ENCODE measurements around the gene OR2V1. TPM values are rescaled to one million over a fixed set of nuclear protein-coding genes. Genes with fewer than 3 reads are reported as not detected.
"Not testable (repeated sequence)": the region's sequence is repeated elsewhere in the genome, so short reads cannot be mapped to it uniquely, and the experiment has no call there.

Gene OR2V1
- total RNA-seq, 5 donors from 2014 or later (not counting 1 experiment from before 2014, with no cell fraction given): not detected

- CTCF ChIA-PET: no interaction called here
- ATAC-seq (replicated peaks in 1 of 4) (no peak), DNase-seq (no peak)
- no peak overlapping the region for H3K27ac Mint-ChIP-seq
- H3K36me3 Mint-ChIP-seq: no peaks in the 10 kb centered on the region
- Histone ChIP-seq H3K27me3 (replicated peaks in 1 of 2; ENCODE audit: control insufficient read depth in 2 of 2, extremely low read depth in 1 of 2, insufficient read depth in 2 of 2, low read length in 1 of 2) (peaks cover 23 to 65% of the 10 kb centered on the region in 2 experiments), H3K36me3 (ENCODE audit: control insufficient read depth in 2 of 2, extremely low read depth in 1 of 2, insufficient read depth in 1 of 2, low read length in 1 of 2) (no peaks in the 10 kb centered on the region), H3K27ac (ENCODE audit: low read length) (no peak overlapping the region), H3K4me3 (ENCODE audit: control insufficient read depth in 1 of 2, extremely low read depth in 1 of 2, low read length in 1 of 2) (no peak overlapping the region), H3K4me1 (ENCODE audit: control insufficient read depth in 1 of 2, extremely low read depth in 1 of 2, insufficient read depth in 2 of 2, low read length in 2 of 2) (peaks cover 0 to 5% of the 10 kb centered on the region in 2 experiments), H3K9me3 (no peaks in the 10 kb centered on the region)
- H3K4me1 Mint-ChIP-seq: peaks cover 1 to 14% (median 7%) of the 10 kb centered on the region in 3 donors
- POLR2A ChIA-PET: no interaction called here
- H3K9me3 Mint-ChIP-seq: no peaks in the 10 kb centered on the region
- H3K4me3 Mint-ChIP-seq: no peak overlapping the region
- peaks cover 81 to 89% of the 10 kb centered on the region in 2 donors for H3K27me3 Mint-ChIP-seq
- 92% methylated on average over 2 of the region's 8 CpGs for WGBS (ENCODE audit: insufficient coverage)
Observed at GRCh38 chr5:181119105-181119504, 11.9 kb downstream of the OR2V1 start.

GRCh38 chr5:181118369-181118768, 12.6 kb downstream of the OR2V1 start:
- Histone ChIP-seq H3K4me1 (ENCODE audit: control insufficient read depth in 1 of 2, extremely low read depth in 1 of 2, insufficient read depth in 2 of 2, low read length in 2 of 2) (peaks cover 0 to 5% of the 10 kb centered on the region in 2 experiments), H3K27ac (ENCODE audit: low read length) (no peak overlapping the region), H3K4me3 (ENCODE audit: control insufficient read depth in 1 of 2, extremely low read depth in 1 of 2, low read length in 1 of 2) (no peak overlapping the region), H3K27me3 (replicated peaks in 1 of 2; ENCODE audit: control insufficient read depth in 2 of 2, extremely low read depth in 1 of 2, insufficient read depth in 2 of 2, low read length in 1 of 2) (peaks cover 22 to 68% of the 10 kb centered on the region in 2 experiments), H3K36me3 (ENCODE audit: control insufficient read depth in 2 of 2, extremely low read depth in 1 of 2, insufficient read depth in 1 of 2, low read length in 1 of 2) (no peaks in the 10 kb centered on the region), H3K9me3 (no peaks in the 10 kb centered on the region)
- ATAC-seq (replicated peaks in 1 of 4) (no peak), DNase-seq (no peak)
- no peak overlapping the region for H3K4me3 Mint-ChIP-seq
- H3K4me1 Mint-ChIP-seq: peaks cover 1 to 14% (median 7%) of the 10 kb centered on the region in 3 donors
- POLR2A ChIA-PET: no interaction called here
- CTCF ChIA-PET: interaction anchor here in 1 of 2 donors (0.6 kb wide), 1 partner anchor 52 kb away, joined by 3 read pairs; no protein-coding TSS in a partner anchor
- WGBS (ENCODE audit: insufficient coverage): 81% methylated on average over 6 of the region's 6 CpGs
- H3K27me3 Mint-ChIP-seq: peaks cover 84 to 89% of the 10 kb centered on the region in 2 donors
- peaks cover 0 to 2% (median 0%) of the 10 kb centered on the region in 3 donors for H3K9me3 Mint-ChIP-seq
- H3K36me3 Mint-ChIP-seq: no peaks in the 10 kb centered on the region
- H3K27ac Mint-ChIP-seq: no peak overlapping the region

GRCh38 chr5:181114844-181115778, 15.9 kb downstream of the OR2V1 start:
- Mint-ChIP-seq H3K36me3 (no peaks in the 10 kb centered on the region), H3K27ac (no peak overlapping the region), H3K9me3 (peaks cover 0 to 2% (median 0%) of the 10 kb centered on the region in 3 donors), H3K27me3 (peaks cover 81 to 86% of the 10 kb centered on the region in 2 donors), H3K4me1 (peaks cover 1 to 14% (median 7%) of the 10 kb centered on the region in 3 donors), H3K4me3 (peak overlapping the region in 1 of 3 donors; percentile 37)
- 20% methylated on average over 44 of the region's 47 CpGs for WGBS (ENCODE audit: insufficient coverage)
- Histone ChIP-seq H3K4me3 (ENCODE audit: control insufficient read depth in 1 of 2, extremely low read depth in 1 of 2, low read length in 1 of 2) (no peak overlapping the region), H3K9me3 (no peaks in the 10 kb centered on the region), H3K36me3 (ENCODE audit: control insufficient read depth in 2 of 2, extremely low read depth in 1 of 2, insufficient read depth in 1 of 2, low read length in 1 of 2) (no peaks in the 10 kb centered on the region), H3K27ac (ENCODE audit: low read length) (no peak overlapping the region), H3K27me3 (replicated peaks in 1 of 2; ENCODE audit: control insufficient read depth in 2 of 2, extremely low read depth in 1 of 2, insufficient read depth in 2 of 2, low read length in 1 of 2) (peaks cover 15 to 73% of the 10 kb centered on the region in 2 experiments), H3K4me1 (ENCODE audit: control insufficient read depth in 1 of 2, extremely low read depth in 1 of 2, insufficient read depth in 2 of 2, low read length in 2 of 2) (peaks cover 0 to 5% of the 10 kb centered on the region in 2 experiments)
- ATAC-seq (replicated peaks in 1 of 4) (peak in 1 of 4 experiments; percentile 49), DNase-seq (no peak)
- POLR2A ChIA-PET: no interaction called here
- CTCF ChIA-PET: interaction anchor here in 1 of 2 donors (0.6 kb wide), 1 partner anchor 57 kb away, joined by 5 read pairs; no protein-coding TSS in a partner anchor

- H3K4me1 Mint-ChIP-seq: peaks cover 1 to 14% (median 7%) of the 10 kb centered on the region in 3 donors
- DNase-seq: no peak
- H3K4me1 ChIP-seq (ENCODE audit: control insufficient read depth in 1 of 2, extremely low read depth in 1 of 2, insufficient read depth in 2 of 2, low read length in 2 of 2): peaks cover 0 to 5% of the 10 kb centered on the region in 2 experiments
- peak overlapping the region in 1 of 3 donors; percentile 37 for H3K4me3 Mint-ChIP-seq
- no peak overlapping the region for H3K27ac Mint-ChIP-seq
- no peaks in the 10 kb centered on the region for H3K36me3 ChIP-seq (ENCODE audit: control insufficient read depth in 2 of 2, extremely low read depth in 1 of 2, insufficient read depth in 1 of 2, low read length in 1 of 2)
- 53% methylated on average over 29 of the region's 33 CpGs for whole genome bisulfite sequencing (ENCODE audit: insufficient coverage)
- H3K27me3 ChIP-seq (replicated peaks in 1 of 2; ENCODE audit: control insufficient read depth in 2 of 2, extremely low read depth in 1 of 2, insufficient read depth in 2 of 2, low read length in 1 of 2): peaks cover 13 to 78% of the 10 kb centered on the region in 2 experiments
- peaks cover 0 to 2% (median 0%) of the 10 kb centered on the region in 3 donors for H3K9me3 Mint-ChIP-seq
- no peaks in the 10 kb centered on the region for H3K9me3 ChIP-seq
- peaks cover 77 to 86% of the 10 kb centered on the region in 2 donors for H3K27me3 Mint-ChIP-seq
- H3K4me3 ChIP-seq (ENCODE audit: control insufficient read depth in 1 of 2, extremely low read depth in 1 of 2, low read length in 1 of 2): peak overlapping the region in 1 of 2 donors; percentile 5
- no peak for ATAC-seq (replicated peaks in 1 of 4)
- CTCF ChIA-PET: no interaction called here
- H3K36me3 Mint-ChIP-seq: no peaks in the 10 kb centered on the region
- H3K27ac ChIP-seq (ENCODE audit: low read length): no peak overlapping the region
- POLR2A ChIA-PET: no interaction called here
Observed at GRCh38 chr5:181114284-181114843, 16.6 kb downstream of the OR2V1 start.

GRCh38 chr5:181113572-181113971, 17.4 kb downstream of the OR2V1 start:
- H3K9me3 ChIP-seq; POLR2A ChIA-PET; DNase-seq; H3K4me1 ChIP-seq (ENCODE audit: control insufficient read depth in 1 of 2, extremely low read depth in 1 of 2, insufficient read depth in 2 of 2, low read length in 2 of 2); H3K4me3 ChIP-seq (ENCODE audit: control insufficient read depth in 1 of 2, extremely low read depth in 1 of 2, low read length in 1 of 2); ATAC-seq (replicated peaks in 1 of 4); H3K36me3 Mint-ChIP-seq; H3K4me3 Mint-ChIP-seq; CTCF ChIA-PET; H3K27ac Mint-ChIP-seq; H3K9me3 Mint-ChIP-seq; H3K27ac ChIP-seq (ENCODE audit: low read length); H3K36me3 ChIP-seq (ENCODE audit: control insufficient read depth in 2 of 2, extremely low read depth in 1 of 2, insufficient read depth in 1 of 2, low read length in 1 of 2): not testable (repeated sequence)
- peaks cover 77 to 86% of the 10 kb centered on the region in 2 donors for H3K27me3 Mint-ChIP-seq
- WGBS (ENCODE audit: insufficient coverage): 70% methylated on average over 2 of the region's 13 CpGs
- peaks cover 1 to 14% (median 7%) of the 10 kb centered on the region in 3 donors for H3K4me1 Mint-ChIP-seq
- peaks cover 10 to 78% of the 10 kb centered on the region in 2 experiments for H3K27me3 ChIP-seq (replicated peaks in 1 of 2; ENCODE audit: control insufficient read depth in 2 of 2, extremely low read depth in 1 of 2, insufficient read depth in 2 of 2, low read length in 1 of 2)

- H3K36me3 Mint-ChIP-seq: no peaks in the 10 kb centered on the region
- H3K4me1 Mint-ChIP-seq: peaks cover 1 to 14% (median 7%) of the 10 kb centered on the region in 3 donors
- Histone ChIP-seq H3K4me3 (ENCODE audit: control insufficient read depth in 1 of 2, extremely low read depth in 1 of 2, low read length in 1 of 2) (no peak overlapping the region), H3K4me1 (ENCODE audit: control insufficient read depth in 1 of 2, extremely low read depth in 1 of 2, insufficient read depth in 2 of 2, low read length in 2 of 2) (peaks cover 0 to 5% of the 10 kb centered on the region in 2 experiments), H3K27me3 (replicated peaks in 1 of 2; ENCODE audit: control insufficient read depth in 2 of 2, extremely low read depth in 1 of 2, insufficient read depth in 2 of 2, low read length in 1 of 2) (peaks cover 10 to 75% of the 10 kb centered on the region in 2 experiments), H3K27ac (ENCODE audit: low read length) (no peak overlapping the region), H3K36me3 (ENCODE audit: control insufficient read depth in 2 of 2, extremely low read depth in 1 of 2, insufficient read depth in 1 of 2, low read length in 1 of 2) (no peaks in the 10 kb centered on the region), H3K9me3 (no peaks in the 10 kb centered on the region)
- peaks cover 76 to 87% of the 10 kb centered on the region in 2 donors for H3K27me3 Mint-ChIP-seq
- no peak for ATAC-seq (replicated peaks in 1 of 4)
- H3K27ac Mint-ChIP-seq: no peak overlapping the region
- CTCF ChIA-PET: no interaction called here
- peaks cover 0 to 2% (median 0%) of the 10 kb centered on the region in 3 donors for H3K9me3 Mint-ChIP-seq
- DNase-seq: no peak
- H3K4me3 Mint-ChIP-seq: no peak overlapping the region
- WGBS (ENCODE audit: insufficient coverage): 94% methylated on average over 2 of the region's 5 CpGs
- POLR2A ChIA-PET: no interaction called here
Observed at GRCh38 chr5:181112476-181112875, 18.5 kb downstream of the OR2V1 start.

Measured in T-cell (primary cell).